Uterus (tissue), 4 donors: ENCODE measurements around the gene NLGN2. TPM values are rescaled to one million over a fixed set of nuclear protein-coding genes. Genes with fewer than 3 reads are reported as not detected.
"Not testable (repeated sequence)": the region's sequence is repeated elsewhere in the genome, so short reads cannot be mapped to it uniquely, and the experiment has no call there.

Experiments used
- DNase-seq, 2 donors: peaks; one replicate each; pipeline ENCODE4 v3.0.0-alpha.2; 2019 to 2020
- H3K27ac ChIP-seq, 2 donors: fragments of 200-600 bp; sonication (generic); 1 replicate in 1 of 2; 2 replicates in 1 of 2; pipeline ENCODE4 v1.5.1; 2016 to 2018
- H3K27me3 ChIP-seq, 2 donors: fragments of 200-600 bp; sonication (generic); one replicate each; pipeline ENCODE4 v1.5.1; 2018 to 2019; ENCODE audit warnings: control low read depth in 1 of 2
- H3K36me3 ChIP-seq, 2 donors: fragments of 200-600 bp; sonication (generic); one replicate each; pipeline ENCODE4 v1.5.1; 2019; ENCODE audit warnings: control low read depth in 1 of 2
- H3K4me1 ChIP-seq, 2 donors: fragments of 200-600 bp; sonication (generic); one replicate each; pipeline ENCODE4 v1.5.1; 2018 to 2019; ENCODE audit warnings: control low read depth in 1 of 2
- H3K4me3 ChIP-seq, 2 donors: fragments of 200-600 bp; sonication (generic); 1 replicate in 1 of 2; 2 replicates in 1 of 2; pipeline ENCODE4 v1.5.1; 2018 to 2019; ENCODE audit warnings: mild to moderate bottlenecking in 1 of 2
- H3K9me3 ChIP-seq, 2 donors: fragments of 200-600 bp; sonication (generic); one replicate each; pipeline ENCODE4 v1.5.1; 2019; ENCODE audit warnings: control low read depth in 1 of 2
- CTCF ChIP-seq, 4 experiments: fragments of 200-600 bp in 2 of 4; fragments of 450-650 bp in 2 of 4; sonication (generic) in 2 of 4; IDR thresholded peaks; one replicate each; pipeline ENCODE4 v1.5.1; 2016 to 2019; ENCODE audit warnings: antibody characterized with exemption in 4 of 4, mild to moderate bottlenecking in 2 of 4, moderate library complexity in 1 of 4
- POLR2A ChIP-seq, 2 donors: fragments of 450-650 bp; IDR thresholded peaks; one replicate each; pipeline ENCODE4 v1.6.1; 2016; ENCODE audit warnings: antibody characterized with exemption in 2 of 2, mild to moderate bottlenecking in 1 of 2, moderate library complexity in 1 of 2
- intact Hi-C: fragments of 100-400 bp; cut with DNase I; formaldehyde crosslinking; loops from one replicate; pipeline ENCODE4 v1.15.1; 2023; ENCODE audit warnings: low total_unique reads
- total RNA-seq, 4 donors: library from RNA; depleted of rRNA in 3 of 4; stranded (reverse); fragments of >200 nt in 3 of 4; gene quantifications; one replicate each; pipeline versions ENCODE4 v1.1.0 to v1.2.4, GENCODE V29; 2014 to 2023
- donor health status: DM: yes; HTN: yes; CAD: no.

Gene NLGN2
- total RNA-seq, 4 donors from 2014 or later, result 14.2 to 81.9 (median 19.7) TPM

GRCh38 chr17:7367918-7368598, 39.6 kb upstream of the NLGN2 start:
- intact Hi-C loops, result no loop called here
- Histone ChIP-seq H3K36me3 (no peaks in the 10 kb centered on the region), H3K27ac (no peak overlapping the region), H3K27me3 (no peaks in the 10 kb centered on the region), H3K4me3 (no peak overlapping the region), H3K9me3 (no peaks in the 10 kb centered on the region), H3K4me1 (no peaks in the 10 kb centered on the region)
- TF ChIP-seq CTCF (IDR thresholded peaks at IDR 0.05) (no peak), POLR2A (IDR thresholded peaks at IDR 0.05) (no peak)
- no peak for DNase-seq

- H3K27me3 ChIP-seq, H3K36me3 ChIP-seq, DNase-seq, H3K27ac ChIP-seq, intact Hi-C loops, H3K4me3 ChIP-seq, H3K9me3 ChIP-seq, H3K4me1 ChIP-seq: not testable (repeated sequence)
Measured at GRCh38 chr17:7368599-7368994, 39.0 kb upstream of the NLGN2 start.

- H3K4me1 ChIP-seq, result no peaks in the 10 kb centered on the region
- no peak overlapping the region for H3K27ac ChIP-seq
- TF ChIP-seq CTCF (IDR thresholded peaks at IDR 0.05), result no peak
- DNase-seq, result no peak
- intact Hi-C loops, result no loop called here
- no peaks in the 10 kb centered on the region for H3K27me3 ChIP-seq
- no peaks in the 10 kb centered on the region for H3K9me3 ChIP-seq
- no peak overlapping the region for H3K4me3 ChIP-seq
- no peaks in the 10 kb centered on the region for H3K36me3 ChIP-seq
Measured at GRCh38 chr17:7369825-7370224, 37.8 kb upstream of the NLGN2 start.

GRCh38 chr17:7370853-7371252, 36.8 kb upstream of the NLGN2 start:
- Histone ChIP-seq H3K4me1 (no peaks in the 10 kb centered on the region), H3K4me3 (no peak overlapping the region), H3K36me3 (no peaks in the 10 kb centered on the region), H3K27me3 (no peaks in the 10 kb centered on the region), H3K9me3 (no peaks in the 10 kb centered on the region), H3K27ac (no peak overlapping the region)
- TF ChIP-seq POLR2A (IDR thresholded peaks at IDR 0.05) (no peak), CTCF (IDR thresholded peaks at IDR 0.05) (no peak)
- no peak for DNase-seq
- intact Hi-C loops, result no loop called here

GRCh38 chr17:7374353-7374752, 33.3 kb upstream of the NLGN2 start:
- Histone ChIP-seq H3K4me1 (no peaks in the 10 kb centered on the region), H3K4me3 (no peak overlapping the region), H3K9me3 (no peaks in the 10 kb centered on the region), H3K27ac (no peak overlapping the region), H3K27me3 (no peaks in the 10 kb centered on the region), H3K36me3 (no peaks in the 10 kb centered on the region)
- intact Hi-C loops, result no loop called here
- TF ChIP-seq CTCF (IDR thresholded peaks at IDR 0.05) (no peak), POLR2A (IDR thresholded peaks at IDR 0.05) (no peak)
- no peak for DNase-seq

- no peak overlapping the region for H3K27ac ChIP-seq
- intact Hi-C loops, result no loop called here
- H3K27me3 ChIP-seq, result no peaks in the 10 kb centered on the region
- no peaks in the 10 kb centered on the region for H3K9me3 ChIP-seq
- H3K4me1 ChIP-seq, result peaks cover 0 to 7% of the 10 kb centered on the region in 2 donors
- DNase-seq, result no peak
- H3K36me3 ChIP-seq, result no peaks in the 10 kb centered on the region
- H3K4me3 ChIP-seq, result no peak overlapping the region
- no peak for TF ChIP-seq CTCF (IDR thresholded peaks at IDR 0.05)
- TF ChIP-seq POLR2A (IDR thresholded peaks at IDR 0.05), result no peak
Measured at GRCh38 chr17:7379134-7379533, 28.5 kb upstream of the NLGN2 start.
